Activated gamma-delta T cell treated with anti-CD3 and anti-CD28 coated beads, Interleukin-2, amount 50 U/mL, for 16 hours (primary cell): ENCODE results near the gene FAH.

Experiments used
- DNase-seq: peaks from one replicate; pipeline ENCODE4 v3.0.0-alpha.2; 2020; ENCODE audit warnings: low read depth

Gene FAH

DNA sequence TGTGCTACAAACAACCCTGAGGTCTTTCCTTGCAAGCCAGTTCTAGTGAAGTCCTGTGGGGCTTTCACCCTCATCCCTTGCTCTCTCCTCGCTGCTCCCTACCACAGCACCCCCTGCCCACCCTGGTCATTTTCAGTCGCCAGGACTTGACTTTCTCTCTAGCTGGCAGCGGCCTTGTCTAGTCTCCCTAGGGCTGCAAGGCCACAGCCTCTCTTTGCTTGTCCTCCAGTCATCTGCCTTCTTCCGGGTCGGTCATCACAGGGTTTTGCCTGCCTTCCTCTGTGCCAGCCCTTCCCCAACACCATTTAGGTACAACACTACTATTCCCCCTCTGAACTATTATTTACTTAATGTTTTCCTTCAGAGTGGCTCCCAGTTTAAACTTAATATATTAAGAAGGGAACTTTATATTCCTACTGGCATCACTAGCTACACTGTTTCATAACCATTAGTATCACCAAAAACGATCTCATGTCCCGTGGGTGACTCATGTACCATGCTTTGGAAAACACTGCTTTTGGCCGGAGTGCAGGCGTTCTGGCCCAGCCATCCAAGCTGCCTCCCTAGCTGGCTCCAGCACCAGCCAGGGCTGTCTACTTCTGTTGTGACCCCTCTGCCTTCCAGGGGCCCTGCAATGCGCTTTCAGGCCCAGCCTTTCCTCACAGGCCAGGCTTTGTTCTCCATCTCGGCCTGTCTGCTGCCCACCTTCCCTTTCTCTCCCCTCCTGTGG, 21.4 kb downstream of the FAH start:
- no peak for DNase-seq

DNA sequence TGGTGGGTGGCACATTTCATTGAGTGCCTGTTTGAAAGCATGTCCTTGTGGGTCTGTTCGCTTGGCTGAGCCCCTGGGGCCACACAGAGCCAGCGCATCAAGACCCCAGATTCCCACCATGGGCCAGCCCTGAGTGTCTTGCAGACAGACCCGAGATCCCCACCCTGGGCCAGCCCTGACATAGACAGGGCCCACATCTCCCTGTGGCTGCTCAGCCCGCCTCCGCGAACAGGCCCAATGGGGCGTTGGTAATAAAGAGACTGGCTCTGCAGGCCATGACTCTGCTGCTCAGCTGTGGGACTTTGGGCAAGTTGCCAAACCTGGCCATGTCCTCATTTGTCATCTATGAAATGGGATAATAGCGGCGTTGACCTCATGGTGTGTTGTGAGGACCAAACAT, 22.6 kb downstream of the FAH start:
- no peak for DNase-seq

DNA sequence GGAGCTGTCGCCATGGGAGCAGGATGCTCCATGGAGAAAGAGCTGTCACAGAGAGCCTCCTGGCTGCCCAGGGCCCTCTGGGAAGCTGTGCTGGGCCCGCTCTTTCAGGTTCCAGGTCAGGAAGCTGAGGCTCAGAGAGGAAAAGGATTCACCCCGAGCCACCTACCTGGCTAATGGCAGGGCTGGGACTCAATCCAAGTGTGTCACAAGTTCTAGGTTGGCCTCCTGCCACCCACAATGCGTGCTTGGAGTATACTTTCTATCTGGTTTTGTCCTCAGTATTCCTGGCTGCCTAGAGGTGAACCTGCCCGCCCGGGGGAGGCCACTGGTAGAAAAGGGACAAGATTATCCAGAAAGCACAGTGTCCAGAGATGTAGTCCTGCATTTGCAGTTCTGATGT, 23.6 kb downstream of the FAH start:
- no peak for DNase-seq

DNA sequence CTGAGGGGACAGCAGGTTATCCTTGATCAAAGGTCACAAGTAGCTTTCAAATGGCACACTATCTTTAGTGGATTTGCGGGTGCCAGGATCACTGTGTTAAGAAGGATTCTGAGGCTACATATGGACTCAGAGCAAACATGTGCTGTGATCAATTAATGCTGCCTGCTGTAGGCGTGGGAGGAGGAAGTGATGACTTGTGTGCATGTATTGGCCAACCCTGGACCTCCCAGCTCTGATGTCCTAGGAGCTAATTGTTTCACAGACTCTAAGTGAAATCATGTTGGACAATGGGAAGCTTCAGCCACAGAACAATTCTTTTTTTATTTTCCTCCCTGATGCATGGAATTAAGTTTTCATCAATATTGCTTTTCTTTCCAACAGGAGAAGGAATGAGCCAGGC, 24.4 kb downstream of the FAH start:
- DNase-seq: no peak

DNA sequence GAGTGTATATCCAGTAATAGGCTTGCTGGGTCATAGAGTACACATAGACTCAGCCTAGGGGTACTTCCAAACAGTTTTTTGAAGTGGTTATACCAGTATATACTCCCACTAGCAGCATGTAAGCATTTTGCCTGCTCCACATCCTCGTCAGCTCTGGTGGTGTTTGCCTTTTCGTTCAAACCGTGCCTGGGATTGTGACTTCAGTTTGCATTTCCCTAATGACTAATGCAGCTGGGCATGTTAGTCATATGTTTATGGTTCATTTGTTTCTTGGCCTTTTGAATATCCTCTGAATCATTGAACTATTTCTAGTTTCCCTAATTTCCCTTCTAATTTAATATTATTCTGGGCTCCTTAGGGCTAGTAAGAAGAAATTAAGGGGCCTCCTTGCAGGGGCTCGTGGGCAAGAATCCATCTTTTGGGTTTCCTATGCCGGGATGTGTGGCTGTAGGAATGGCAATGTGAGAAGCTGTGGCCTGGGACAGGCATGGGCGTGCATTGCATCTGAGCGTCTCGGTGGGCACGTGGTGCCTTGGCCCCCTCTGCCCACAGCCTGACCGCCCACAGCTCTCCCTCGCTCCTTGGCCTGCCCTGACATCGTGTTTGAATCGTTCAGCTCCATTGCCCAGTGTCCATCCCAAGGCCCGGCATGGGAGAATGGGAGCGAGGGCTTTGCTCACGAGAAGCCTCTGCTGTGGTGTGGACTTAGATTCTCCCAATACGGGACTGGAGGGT, 26.4 kb downstream of the FAH start:
- no peak for DNase-seq

DNA sequence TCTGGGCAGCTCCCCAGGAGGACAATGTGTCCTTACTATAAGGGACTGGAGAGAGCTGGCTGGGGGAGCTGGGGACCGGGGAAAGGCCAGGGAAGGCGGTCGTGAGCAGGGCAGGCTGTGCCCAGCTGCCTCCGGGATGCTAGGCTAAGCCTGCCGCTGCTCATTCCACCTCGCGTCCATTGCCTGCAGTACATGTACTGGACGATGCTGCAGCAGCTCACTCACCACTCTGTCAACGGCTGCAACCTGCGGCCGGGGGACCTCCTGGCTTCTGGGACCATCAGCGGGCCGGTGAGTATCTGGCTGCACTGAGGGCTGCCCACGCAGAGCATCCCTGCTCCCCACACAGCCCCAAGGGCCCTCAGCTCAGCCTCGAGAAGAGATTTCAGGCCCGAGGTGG, 27.1 kb downstream of the FAH start:
- no peak for DNase-seq

DNA sequence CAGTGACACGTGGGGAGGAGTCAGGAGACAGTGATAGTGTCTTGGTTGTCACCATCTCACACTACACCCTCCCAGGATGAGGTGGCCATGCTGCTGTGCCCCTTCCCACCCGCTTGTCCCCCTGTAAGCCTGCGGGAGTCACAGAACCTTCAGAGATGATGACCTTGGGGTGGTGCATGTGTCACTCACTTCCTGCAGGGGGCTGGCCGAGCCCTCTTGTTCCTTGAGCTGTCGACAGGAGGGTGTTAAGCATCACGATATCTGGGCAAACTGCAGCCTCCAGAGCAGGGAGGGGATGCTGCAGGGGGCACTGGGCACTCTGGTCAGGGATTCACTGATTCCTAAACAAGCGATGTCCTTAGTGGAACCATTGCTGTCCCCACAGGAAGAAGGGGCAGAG, 27.7 kb downstream of the FAH start:
- DNase-seq: no peak

DNA sequence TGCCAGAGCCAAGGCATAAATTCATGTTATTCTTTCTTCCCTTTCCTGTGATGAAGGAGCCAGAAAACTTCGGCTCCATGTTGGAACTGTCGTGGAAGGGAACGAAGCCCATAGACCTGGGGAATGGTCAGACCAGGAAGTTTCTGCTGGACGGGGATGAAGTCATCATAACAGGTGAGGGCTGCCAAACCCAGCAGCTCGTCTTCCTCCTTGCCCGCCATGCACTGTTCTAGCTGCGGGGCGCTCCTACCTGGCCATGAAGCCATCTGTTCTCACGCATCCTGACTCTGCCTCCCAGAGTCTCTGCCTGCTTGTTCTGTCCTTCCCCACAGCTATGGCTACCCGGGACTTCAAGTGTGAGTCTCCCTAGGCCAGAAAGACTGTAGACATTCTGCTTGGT, 28.2 kb downstream of the FAH start:
- no peak for DNase-seq

DNA sequence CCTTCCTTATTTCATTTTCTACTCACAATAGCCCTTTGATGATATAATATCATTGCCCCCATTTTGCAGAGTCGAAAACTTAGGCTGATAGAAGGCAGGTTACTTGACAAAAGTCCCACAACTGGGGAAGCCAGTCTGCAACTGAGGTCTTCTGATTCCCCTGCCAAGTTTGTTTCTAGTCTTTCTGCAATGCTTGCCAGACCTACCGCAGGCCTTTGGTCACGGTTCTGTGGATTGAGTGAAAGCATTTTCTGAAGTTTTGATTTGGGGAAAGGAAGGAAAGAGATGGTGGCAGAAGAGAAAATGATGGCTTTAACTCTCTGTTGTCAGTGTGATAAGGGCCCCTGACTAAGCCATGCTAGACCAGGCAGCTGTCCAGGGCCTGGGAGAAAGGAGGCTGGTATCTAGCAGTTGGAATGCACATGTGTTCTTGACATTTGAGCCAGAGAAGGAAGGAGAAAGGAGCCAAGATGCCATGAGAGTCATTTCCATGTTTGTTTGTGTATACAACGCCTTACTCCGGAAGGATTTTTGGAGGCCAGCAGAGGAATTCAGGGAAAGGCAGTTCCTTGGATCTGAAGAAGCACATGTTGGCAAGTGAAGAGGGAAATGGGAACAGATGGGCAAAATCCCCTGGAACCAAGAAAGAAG, 29.9 kb downstream of the FAH start:
- DNase-seq: no peak

DNA sequence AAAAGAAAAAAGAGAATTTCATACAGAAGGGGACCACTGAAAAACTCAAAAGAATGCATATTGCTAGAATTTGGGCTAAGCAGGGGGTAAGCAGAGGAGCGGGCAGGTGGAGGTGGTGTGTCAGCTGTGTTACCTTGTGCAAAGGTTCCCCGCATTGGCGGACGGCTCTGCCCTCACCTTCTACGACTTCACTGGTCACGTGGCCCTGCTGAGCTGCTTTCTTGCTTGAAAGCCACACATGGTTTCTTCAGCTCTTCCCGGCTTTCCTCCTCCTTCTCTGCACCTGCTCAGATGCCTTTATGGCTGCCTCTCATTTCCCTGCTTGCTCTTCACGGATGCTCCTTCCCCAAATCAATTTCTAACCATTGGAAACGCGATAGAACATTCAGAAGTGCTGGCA, 30.5 kb downstream of the FAH start:
- no peak for DNase-seq

DNA sequence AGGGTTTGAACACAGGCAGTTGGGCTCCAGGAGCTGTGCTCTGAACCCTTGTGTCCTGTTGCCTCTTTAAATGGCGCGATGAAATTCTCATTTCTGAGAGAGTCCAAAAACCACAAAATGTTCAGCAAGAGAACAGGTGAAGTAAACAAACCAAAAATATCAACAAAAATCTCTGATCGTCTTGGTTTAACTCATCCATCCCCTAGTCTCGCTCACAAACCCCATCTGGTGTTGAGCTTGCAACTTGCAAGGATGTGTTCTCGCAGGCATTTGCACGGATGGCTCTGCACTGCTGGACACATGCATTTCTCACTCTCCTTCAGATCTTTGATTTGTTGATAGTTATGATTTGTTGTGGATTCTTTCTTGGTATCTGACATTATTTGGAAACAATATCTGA, 31.1 kb downstream of the FAH start:
- no peak for DNase-seq

DNA sequence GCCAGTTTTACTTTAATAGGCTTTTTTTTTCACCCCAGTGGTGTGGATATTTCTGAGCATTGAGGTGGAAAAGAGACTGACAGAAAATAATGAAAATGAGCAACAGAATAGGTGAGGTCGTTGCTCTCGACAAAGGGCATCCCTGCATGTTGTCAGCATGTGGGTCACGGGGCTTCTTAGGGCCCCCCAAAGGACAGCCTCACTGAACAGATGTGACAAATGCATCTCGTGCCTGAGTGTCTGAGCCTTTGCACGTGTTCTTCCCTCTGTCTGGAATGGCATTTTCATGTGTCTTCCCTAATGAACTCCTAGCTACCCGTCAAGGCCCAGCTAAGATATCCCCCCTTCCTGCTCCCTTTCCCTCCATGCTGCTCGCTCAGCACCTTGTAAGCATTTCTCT, 31.8 kb downstream of the FAH start:
- no peak for DNase-seq

DNA sequence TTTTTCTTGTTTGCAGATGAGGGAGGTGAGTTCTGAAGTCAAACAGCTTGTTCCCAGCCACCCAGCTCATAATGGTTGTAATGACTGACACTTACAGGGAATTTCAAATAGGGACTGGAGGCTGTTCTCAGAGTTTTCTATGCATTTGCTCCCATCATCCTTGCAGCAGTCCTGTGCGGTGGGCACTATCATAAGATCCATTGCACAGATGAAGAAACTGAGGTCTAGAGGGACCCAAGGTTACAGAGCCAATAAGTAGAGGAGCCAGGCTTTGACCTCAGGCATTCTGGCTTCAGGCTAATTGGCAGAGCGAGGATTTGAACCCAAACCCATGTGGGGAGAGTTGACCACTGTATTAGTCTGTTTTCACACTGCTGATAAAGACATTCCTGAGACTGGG, 32.4 kb downstream of the FAH start:
- no peak for DNase-seq

DNA sequence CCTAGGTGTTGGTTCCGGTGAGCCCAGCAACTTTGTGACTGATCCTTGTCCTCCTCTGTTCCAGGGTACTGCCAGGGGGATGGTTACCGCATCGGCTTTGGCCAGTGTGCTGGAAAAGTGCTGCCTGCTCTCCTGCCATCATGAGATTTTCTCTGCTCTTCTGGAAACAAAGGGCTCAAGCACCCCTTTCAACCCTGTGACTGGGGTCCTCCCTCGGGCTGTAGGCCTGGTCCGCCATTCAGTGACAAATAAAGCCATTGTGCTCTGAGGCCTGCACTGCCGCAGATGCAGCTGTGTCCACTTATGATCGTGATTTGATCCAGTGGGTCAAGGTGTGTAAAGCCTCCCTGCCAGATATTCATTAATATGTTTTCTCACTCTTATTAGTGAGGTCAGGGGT, 33.3 kb downstream of the FAH start:
- no peak for DNase-seq

DNA sequence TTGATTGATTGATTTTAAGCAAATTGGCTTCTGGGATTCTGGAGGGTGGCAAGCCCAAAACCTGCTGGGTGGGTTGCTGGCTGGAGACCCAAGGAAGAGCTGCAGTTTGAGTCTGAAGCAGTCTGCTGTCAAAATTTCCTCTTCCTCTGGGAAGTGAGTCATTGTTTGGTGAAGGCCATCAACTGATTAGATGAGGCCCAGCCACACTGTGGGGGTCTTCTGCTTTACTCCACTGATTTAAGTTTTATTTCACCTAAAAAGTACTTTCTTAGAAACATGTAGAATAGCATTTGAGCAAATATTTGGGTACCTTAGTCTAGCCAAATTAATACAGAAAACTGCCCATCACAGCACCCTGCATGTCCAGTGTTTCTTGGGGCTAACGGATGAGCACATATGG, 33.8 kb downstream of the FAH start:
- DNase-seq: no peak

DNA sequence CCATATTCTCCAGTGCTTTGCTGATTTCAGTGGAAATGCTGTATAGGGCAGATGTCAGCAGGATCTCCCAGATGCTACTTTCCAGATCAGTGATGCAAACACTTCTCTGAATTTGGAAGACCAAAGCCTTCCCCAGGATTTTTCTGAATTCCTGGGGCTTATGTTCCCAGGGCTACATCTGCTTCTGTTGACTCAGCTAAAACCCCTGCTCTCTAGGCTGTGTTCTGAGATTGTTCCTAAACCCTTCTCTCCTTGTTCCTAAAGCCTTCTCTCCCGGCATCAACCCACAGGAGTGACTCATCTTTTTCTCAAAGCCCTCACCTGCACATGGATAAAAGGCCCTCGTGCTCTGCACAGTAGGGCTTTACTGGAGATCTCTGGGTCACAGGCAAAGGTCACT, 35.5 kb downstream of the FAH start:
- DNase-seq: no peak

DNA sequence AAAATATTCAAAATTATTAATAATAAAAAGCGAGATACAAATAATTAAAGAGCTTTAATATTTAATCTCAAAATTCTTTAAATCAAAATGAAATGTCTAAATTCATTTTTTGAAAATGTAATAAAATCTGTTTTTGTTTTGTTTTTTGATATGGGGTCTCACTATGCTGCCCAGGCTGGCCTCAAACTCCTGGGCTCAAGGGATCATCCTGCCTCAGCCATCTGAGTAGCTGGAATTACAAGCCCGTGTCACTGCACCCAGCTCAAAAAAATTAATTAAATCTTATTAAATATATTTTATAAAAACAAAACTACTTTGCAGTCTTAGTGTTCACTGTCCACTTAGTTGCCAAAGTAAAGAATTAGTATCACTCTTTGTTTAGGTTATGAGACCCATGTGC, 38.4 kb downstream of the FAH start:
- no peak for DNase-seq

DNA sequence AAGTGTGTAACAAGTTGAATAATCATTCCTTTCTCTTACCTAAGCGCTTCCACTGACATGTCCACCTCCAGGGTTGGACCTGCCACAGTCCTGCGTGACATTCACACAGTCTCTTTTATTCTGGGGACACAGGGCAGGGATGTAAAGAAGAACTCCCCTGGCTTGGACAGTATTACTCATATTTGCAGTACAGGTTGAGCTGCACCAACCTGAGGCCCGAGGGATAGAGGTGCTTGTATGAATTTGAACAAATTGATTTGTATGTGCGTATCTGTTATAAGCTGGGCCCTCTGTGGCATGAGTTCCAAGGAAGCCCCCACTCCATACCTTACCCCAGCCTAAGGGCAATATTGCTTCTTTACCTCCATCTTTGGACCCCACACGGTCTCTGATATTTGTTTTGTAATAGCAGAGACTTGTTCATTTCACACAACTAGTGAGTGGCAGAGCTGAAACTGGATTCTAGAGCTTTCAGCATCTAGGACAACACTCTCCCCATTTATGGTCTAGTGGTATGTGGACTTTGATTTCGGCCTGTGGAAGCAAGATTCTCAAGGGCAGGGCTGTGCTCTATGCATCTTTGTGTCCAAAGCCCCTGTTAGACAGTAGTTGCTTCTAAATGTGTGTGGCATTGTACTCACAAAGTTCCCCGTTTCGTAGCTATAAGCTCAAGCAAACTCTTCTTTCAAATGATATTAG, 39.2 kb downstream of the FAH start:
- DNase-seq: no peak

DNA sequence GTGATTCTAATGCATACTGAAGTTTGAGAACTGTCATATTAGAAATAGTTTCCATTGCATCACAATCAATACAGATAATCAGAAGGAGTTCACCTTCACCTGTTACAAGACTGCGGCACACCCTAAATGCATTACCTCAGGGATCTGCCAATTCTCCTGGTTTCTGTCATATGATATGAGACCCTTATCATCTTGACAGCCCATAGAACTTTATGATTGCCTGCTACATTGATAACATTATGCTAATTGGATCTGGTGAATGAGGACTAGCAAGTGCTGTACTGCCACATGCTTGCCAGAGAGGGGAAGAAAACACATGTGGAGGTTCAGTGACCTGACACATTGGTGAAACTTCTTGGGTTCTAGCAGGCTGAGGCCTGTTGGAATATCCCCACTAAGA, 41.4 kb downstream of the FAH start:
- no peak for DNase-seq

DNA sequence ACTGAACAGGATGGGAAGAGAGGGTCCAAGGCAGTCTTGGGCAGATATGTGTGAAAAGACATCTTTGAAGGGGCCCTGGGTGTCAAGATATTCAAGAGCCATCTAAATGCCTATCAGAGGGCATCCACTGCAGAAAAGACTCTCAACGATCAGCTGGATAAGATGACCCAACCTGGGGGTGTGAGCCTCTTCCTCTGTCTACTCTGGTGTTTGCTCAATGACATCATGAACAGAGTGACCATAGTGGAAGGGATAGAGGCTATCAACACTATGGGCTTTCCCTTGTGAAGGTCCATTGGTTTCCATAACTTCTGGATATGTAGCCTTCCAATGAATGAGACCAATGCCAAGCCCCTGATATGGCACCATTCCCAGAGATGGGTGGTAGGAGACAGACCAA, 42.1 kb downstream of the FAH start:
- DNase-seq: no peak

DNA sequence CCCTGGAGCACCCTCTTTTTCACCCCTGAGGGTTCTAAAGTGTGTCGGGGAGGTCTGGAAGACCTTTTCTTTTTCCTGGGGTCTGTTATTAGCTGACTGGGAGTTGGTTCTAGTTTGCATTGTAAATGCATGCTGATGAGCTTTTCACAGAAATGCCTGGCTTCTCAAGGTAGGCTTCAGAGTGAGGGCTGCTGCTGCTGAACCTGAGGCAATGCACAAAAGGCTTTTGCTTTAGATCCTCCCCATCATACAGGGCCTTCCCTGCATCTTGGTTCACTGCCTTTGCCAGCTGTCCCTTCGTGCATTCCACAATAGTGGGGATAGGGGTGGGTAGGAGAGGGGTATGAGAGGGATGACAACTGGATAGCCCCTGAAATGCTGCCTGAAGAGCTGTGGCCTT, 46.6 kb downstream of the FAH start:
- no peak for DNase-seq

DNA sequence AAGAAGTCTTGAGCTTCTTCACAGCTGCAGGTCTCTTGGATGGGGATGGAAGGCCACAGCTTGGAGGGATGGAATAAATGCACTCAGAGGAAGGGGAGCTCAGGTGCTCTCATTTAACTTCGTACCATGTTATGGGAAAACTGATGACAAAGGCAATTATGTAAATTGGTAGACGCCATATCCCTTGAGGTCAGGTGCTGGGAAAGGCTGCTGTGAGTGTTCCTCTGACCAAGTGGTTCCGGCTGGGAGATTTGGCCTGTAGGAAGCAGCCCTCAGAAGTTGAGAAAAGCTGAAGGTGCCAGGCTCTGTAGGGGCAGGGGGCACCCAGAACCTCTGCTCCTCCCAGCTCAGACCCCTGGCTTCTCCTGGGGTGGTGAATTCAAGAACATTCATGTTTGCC, 47.1 kb downstream of the FAH start:
- DNase-seq: no peak
